HFFc6 (cell line): ENCODE data around the gene UBQLN4. TPM values are rescaled to one million over a fixed set of nuclear protein-coding genes. Genes with fewer than 3 reads are reported as not detected.

Experiments
- DNase-seq: peaks from one replicate; pipeline ENCODE4 v3.0.0-alpha.2; 2018
- H3K27ac Mint-ChIP-seq: 2 replicates; pipeline ENCODE4 v1.8.0; 2020; ENCODE audit warnings: mild to moderate bottlenecking, mixed read lengths
- H3K27me3 Mint-ChIP-seq: 2 replicates; pipeline ENCODE4 v1.8.0; 2021; ENCODE audit warnings: mild to moderate bottlenecking, moderate library complexity, mixed read lengths; ENCODE audit not compliant: insufficient read depth
- H3K36me3 Mint-ChIP-seq: 2 replicates; pipeline ENCODE4 v1.8.0; 2021; ENCODE audit warnings: low read depth, mixed read lengths
- H3K4me1 Mint-ChIP-seq: 2 replicates; pipeline ENCODE4 v1.8.0; 2020; ENCODE audit warnings: low read depth, mixed read lengths
- H3K4me3 Mint-ChIP-seq: 2 replicates; pipeline ENCODE4 v1.8.0; 2020; ENCODE audit warnings: mild to moderate bottlenecking, moderate library complexity, mixed read lengths
- H3K9me3 Mint-ChIP-seq: 2 replicates; pipeline ENCODE4 v1.8.0; 2020; ENCODE audit warnings: mild to moderate bottlenecking, mixed read lengths
- total RNA-seq, 6 experiments: library from RNA; stranded (reverse); fragmentation: NEBNext Ultra II Directional; extraction: Animal tissue kit (Norgen Biotek cat#: 25700); gene quantifications; 2 replicates in 1 of 6; 3 replicates in 5 of 6; pipeline ENCODE4 v1.2.3, GENCODE V29; 2021
- TF ChIP-seq, protein P1 (sequence below): fragments of 200-600 bp; sonication (generic); IDR thresholded peaks from 2 replicates; pipeline ENCODE4 v1.5.0; 2021; ENCODE audit warnings: antibody characterized with exemption, mild to moderate bottlenecking

Gene UBQLN4
- total RNA-seq, 6 experiments from 2014 or later = 31.6 to 36.0 (median 32.9) TPM

DNA sequence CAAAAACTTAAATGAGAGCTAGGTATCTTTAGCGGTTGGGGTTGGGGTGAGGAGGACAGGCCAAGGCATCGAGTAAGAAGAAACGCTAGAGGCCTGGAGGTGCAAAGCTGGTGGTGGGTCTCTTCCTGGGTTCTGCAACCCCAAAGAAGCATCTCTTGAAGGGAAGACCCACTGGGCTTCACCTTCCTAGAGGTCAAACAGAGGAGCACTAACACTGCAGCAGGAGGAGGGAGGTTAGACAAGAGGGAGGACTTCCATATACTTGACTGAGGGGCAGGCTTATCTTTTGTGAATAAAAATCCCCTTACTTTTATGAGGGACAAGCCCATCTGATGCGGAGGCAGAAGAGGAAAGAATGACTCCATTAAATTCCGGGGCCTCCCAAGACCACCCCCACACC lies 26.2 kb upstream of the UBQLN4 start:
- Mint-ChIP-seq H3K9me3 (no peaks in the 10 kb centered on the region), H3K27me3 (peaks cover 2% of the 10 kb centered on the region), H3K36me3 (no peaks in the 10 kb centered on the region), H3K27ac (no peak overlapping the region), H3K4me1 (peaks cover 29% of the 10 kb centered on the region), H3K4me3 (no peak overlapping the region)
- DNase-seq = no peak
- TF ChIP-seq, protein P1, sequence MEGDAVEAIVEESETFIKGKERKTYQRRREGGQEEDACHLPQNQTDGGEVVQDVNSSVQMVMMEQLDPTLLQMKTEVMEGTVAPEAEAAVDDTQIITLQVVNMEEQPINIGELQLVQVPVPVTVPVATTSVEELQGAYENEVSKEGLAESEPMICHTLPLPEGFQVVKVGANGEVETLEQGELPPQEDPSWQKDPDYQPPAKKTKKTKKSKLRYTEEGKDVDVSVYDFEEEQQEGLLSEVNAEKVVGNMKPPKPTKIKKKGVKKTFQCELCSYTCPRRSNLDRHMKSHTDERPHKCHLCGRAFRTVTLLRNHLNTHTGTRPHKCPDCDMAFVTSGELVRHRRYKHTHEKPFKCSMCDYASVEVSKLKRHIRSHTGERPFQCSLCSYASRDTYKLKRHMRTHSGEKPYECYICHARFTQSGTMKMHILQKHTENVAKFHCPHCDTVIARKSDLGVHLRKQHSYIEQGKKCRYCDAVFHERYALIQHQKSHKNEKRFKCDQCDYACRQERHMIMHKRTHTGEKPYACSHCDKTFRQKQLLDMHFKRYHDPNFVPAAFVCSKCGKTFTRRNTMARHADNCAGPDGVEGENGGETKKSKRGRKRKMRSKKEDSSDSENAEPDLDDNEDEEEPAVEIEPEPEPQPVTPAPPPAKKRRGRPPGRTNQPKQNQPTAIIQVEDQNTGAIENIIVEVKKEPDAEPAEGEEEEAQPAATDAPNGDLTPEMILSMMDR = no peak

DNA sequence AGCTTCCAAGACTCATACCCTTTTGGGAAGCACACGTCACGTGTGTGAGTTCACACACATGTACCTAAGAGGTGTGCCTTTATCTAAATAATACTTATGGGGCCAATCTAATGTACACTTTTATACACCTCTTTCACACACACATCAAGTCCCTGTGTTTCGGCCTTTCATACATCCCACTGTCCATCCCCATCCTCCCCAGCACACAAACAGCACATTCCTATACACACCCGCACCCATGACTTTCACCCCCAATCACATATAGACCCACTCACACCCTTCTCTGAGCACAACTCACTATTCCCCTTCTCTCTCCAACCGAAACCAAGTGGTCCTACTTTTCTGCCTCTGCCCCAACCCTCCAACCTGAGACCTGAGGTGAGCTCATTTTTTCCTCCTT lies 25.1 kb upstream of the UBQLN4 start:
- H3K9me3 Mint-ChIP-seq = no peaks in the 10 kb centered on the region
- no peak for DNase-seq
- TF ChIP-seq, protein P1 = no peak
- H3K27ac Mint-ChIP-seq = no peak overlapping the region
- H3K4me3 Mint-ChIP-seq = no peak overlapping the region
- peaks cover 1% of the 10 kb centered on the region; the same call in 1 of the 2 replicates for H3K27me3 Mint-ChIP-seq
- no peaks in the 10 kb centered on the region for H3K36me3 Mint-ChIP-seq
- H3K4me1 Mint-ChIP-seq = peaks cover 22% of the 10 kb centered on the region

DNA sequence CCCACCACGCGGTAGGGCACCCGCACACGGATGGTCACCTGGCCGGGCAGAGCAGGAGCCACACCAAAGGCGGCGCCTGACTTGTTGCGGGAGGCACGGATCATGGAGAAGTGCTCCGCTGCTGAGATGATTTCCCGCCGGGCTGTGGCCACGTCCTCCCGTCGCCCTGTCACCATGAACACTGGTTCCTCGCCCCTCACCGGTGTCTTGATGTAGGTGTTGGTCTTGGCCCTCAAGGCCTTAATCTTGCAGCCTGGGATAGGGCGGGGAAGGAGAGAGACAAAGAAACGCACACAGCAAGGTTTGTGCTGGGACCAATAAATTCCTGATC lies 23.8 kb upstream of the UBQLN4 start:
- no peak for DNase-seq
- H3K9me3 Mint-ChIP-seq = no peaks in the 10 kb centered on the region
- no peaks in the 10 kb centered on the region for H3K36me3 Mint-ChIP-seq
- H3K4me1 Mint-ChIP-seq = peaks cover 13% of the 10 kb centered on the region; the same call in 1 of the 2 replicates
- H3K27me3 Mint-ChIP-seq = peaks cover 1% of the 10 kb centered on the region; the same call in 1 of the 2 replicates
- H3K27ac Mint-ChIP-seq = no peak overlapping the region
- TF ChIP-seq, protein P1 = no peak
- no peak overlapping the region for H3K4me3 Mint-ChIP-seq

DNA sequence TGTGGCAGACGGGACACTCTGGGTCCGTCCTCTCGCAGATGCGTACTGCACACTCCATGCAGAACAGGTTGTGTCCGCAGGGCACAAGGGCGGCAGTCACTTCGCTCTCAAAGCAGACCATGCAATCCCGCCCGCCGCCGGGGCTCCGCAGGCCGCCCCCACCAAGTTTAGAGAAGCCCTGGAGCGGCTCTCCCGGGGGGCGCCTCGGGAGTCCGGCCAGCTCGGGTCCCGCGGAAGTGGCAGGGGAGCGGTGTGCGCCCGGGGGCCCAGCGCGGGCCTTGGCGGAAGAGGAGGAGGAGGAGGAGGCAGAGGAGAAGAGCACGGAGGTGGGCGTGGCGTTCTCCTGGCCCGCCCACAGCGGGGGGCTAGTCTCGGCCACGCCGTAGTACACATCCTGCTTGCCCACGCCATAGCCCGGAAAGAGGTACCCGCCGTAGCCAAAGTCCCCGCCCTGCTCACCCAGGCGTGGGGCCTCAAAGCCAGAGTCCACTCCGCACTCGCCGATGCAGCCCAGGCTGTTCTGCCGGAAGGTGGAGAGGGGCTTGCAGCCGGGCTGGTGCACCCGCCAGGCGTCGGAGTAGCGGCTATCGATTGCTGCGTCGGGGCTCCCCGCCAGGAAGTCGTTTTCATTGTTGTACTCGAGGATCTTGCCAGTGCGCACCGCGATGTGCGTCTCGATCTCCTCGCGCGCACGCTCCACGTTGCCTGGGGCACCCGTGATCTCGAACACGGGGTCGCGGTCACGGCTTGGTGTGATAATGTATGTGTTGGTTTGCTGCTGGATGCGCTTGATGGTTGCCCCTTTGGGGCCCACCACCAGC lies 23.2 kb upstream of the UBQLN4 start:
- Mint-ChIP-seq H3K27me3 (peaks cover 1% of the 10 kb centered on the region; the same call in 1 of the 2 replicates), H3K4me3 (no peak overlapping the region), H3K36me3 (no peaks in the 10 kb centered on the region), H3K27ac (no peak overlapping the region), H3K4me1 (peaks cover 13% of the 10 kb centered on the region; the same call in 1 of the 2 replicates), H3K9me3 (no peaks in the 10 kb centered on the region)
- no peak for DNase-seq
- TF ChIP-seq, protein P1 = no peak

DNA sequence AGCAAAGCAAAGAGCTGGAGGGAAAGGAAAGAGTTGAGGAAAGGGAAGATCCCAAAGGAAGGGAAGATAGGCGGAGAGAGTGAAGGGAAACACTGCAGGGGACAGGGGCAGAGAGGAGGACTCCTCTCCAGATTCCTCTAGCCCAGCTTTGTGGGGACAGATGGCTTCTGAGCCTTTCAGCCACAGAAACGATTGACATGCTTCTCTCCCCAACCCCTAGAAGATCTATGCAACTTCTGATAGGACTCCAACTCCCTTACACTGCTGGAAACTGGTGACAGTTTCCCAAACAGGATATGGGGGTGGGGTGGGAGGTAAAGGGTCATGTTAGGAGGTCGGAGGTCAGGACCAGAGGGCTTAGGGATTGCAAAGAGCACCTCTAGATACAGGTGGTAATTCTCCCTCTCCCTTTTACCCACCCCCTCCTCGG lies 22.2 kb upstream of the UBQLN4 start:
- peaks cover 7% of the 10 kb centered on the region; the same call in 1 of the 2 replicates for H3K4me1 Mint-ChIP-seq
- TF ChIP-seq, protein P1 = no peak
- no peak for DNase-seq
- H3K27me3 Mint-ChIP-seq = peaks cover 1% of the 10 kb centered on the region
- H3K9me3 Mint-ChIP-seq = no peaks in the 10 kb centered on the region
- H3K4me3 Mint-ChIP-seq = no peak overlapping the region
- H3K36me3 Mint-ChIP-seq = no peaks in the 10 kb centered on the region
- no peak overlapping the region for H3K27ac Mint-ChIP-seq
